Stimulated activated naive B cell treated with anti-CD40 and anti-IgM and Interleukin-4, amounts not matched to agents 10 μg/mL and 1 μg/mL and 100 μg/mL, for 72 hours (primary cell): ENCODE data around the gene PCID2.

Experiments
- ATAC-seq, 2 donors: fragments of 150-1000 bp; cut with Tn5 transposase; replicated peaks; 2 replicates each; pipeline ENCODE4 v1.10.0; 2021; ENCODE audit warnings: moderate library complexity in 1 of 2
- DNase-seq: peaks from one replicate; pipeline ENCODE4 v3.0.0; 2021
- H3K27ac Mint-ChIP-seq: one replicate; pipeline ENCODE4 v1.8.0; 2022; ENCODE audit warnings: mild to moderate bottlenecking, mixed read lengths
- H3K27me3 Mint-ChIP-seq, 2 donors: one replicate each; pipeline ENCODE4 v1.8.0; 2022; ENCODE audit warnings: mixed read lengths in 2 of 2
- H3K36me3 Mint-ChIP-seq, 2 donors: one replicate each; pipeline ENCODE4 v1.8.0; 2022; ENCODE audit warnings: mixed read lengths in 2 of 2, mild to moderate bottlenecking in 1 of 2
- H3K4me1 Mint-ChIP-seq, 2 donors: one replicate each; pipeline ENCODE4 v1.8.0; 2022; ENCODE audit warnings: mixed read lengths in 2 of 2, mild to moderate bottlenecking in 1 of 2
- H3K4me3 Mint-ChIP-seq, 2 donors: one replicate each; pipeline ENCODE4 v1.8.0; 2022; ENCODE audit warnings: mild to moderate bottlenecking in 2 of 2, mixed read lengths in 2 of 2, moderate library complexity in 1 of 2
- H3K9me3 Mint-ChIP-seq, 2 donors: one replicate each; pipeline ENCODE4 v1.8.0; 2022; ENCODE audit warnings: mixed read lengths in 2 of 2, mild to moderate bottlenecking in 1 of 2

The PCID2 gene

GRCh38 chr13:113187883-113188665, 20.4 kb downstream of the PCID2 start:
- no peak for DNase-seq
- H3K9me3 Mint-ChIP-seq: no peaks in the 10 kb centered on the region
- peaks cover 35 to 52% of the 10 kb centered on the region in 2 donors for H3K36me3 Mint-ChIP-seq
- H3K4me3 Mint-ChIP-seq: no peak overlapping the region
- peaks cover 6 to 8% of the 10 kb centered on the region in 2 donors for H3K4me1 Mint-ChIP-seq
- H3K27me3 Mint-ChIP-seq: no peaks in the 10 kb centered on the region
- no peak for ATAC-seq
- no peak overlapping the region for H3K27ac Mint-ChIP-seq

GRCh38 chr13:113187263-113187669, 21.2 kb downstream of the PCID2 start:
- ATAC-seq (no peak), DNase-seq (no peak)
- no peak overlapping the region for H3K4me3 Mint-ChIP-seq
- peaks cover 6 to 8% of the 10 kb centered on the region in 2 donors for H3K4me1 Mint-ChIP-seq
- H3K9me3 Mint-ChIP-seq: no peaks in the 10 kb centered on the region
- H3K27ac Mint-ChIP-seq: no peak overlapping the region
- no peaks in the 10 kb centered on the region for H3K27me3 Mint-ChIP-seq
- peaks cover 33 to 52% of the 10 kb centered on the region in 2 donors for H3K36me3 Mint-ChIP-seq

GRCh38 chr13:113186061-113186900, 22.2 kb downstream of the PCID2 start:
- H3K36me3 Mint-ChIP-seq: peaks cover 33 to 53% of the 10 kb centered on the region in 2 donors
- ATAC-seq (peak in 1 of 2 donors; percentile 12), DNase-seq (no peak)
- peaks cover 6 to 8% of the 10 kb centered on the region in 2 donors for H3K4me1 Mint-ChIP-seq
- H3K9me3 Mint-ChIP-seq: no peaks in the 10 kb centered on the region
- no peak overlapping the region for H3K4me3 Mint-ChIP-seq
- peak overlapping the region; percentile 15 for H3K27ac Mint-ChIP-seq
- no peaks in the 10 kb centered on the region for H3K27me3 Mint-ChIP-seq

GRCh38 chr13:113184568-113185440, 23.7 kb downstream of the PCID2 start:
- no peaks in the 10 kb centered on the region for H3K9me3 Mint-ChIP-seq
- no peak for DNase-seq
- peaks cover 6 to 8% of the 10 kb centered on the region in 2 donors for H3K4me1 Mint-ChIP-seq
- ATAC-seq: no peak
- peaks cover 40 to 58% of the 10 kb centered on the region in 2 donors for H3K36me3 Mint-ChIP-seq
- H3K27me3 Mint-ChIP-seq: no peaks in the 10 kb centered on the region
- no peak overlapping the region for H3K4me3 Mint-ChIP-seq
- no peak overlapping the region for H3K27ac Mint-ChIP-seq

GRCh38 chr13:113183450-113184129, 24.9 kb downstream of the PCID2 start:
- DNase-seq (no peak), ATAC-seq (no peak)
- Mint-ChIP-seq H3K27ac (no peak overlapping the region), H3K4me1 (peaks cover 6 to 8% of the 10 kb centered on the region in 2 donors), H3K9me3 (no peaks in the 10 kb centered on the region), H3K36me3 (peaks cover 33 to 52% of the 10 kb centered on the region in 2 donors), H3K27me3 (no peaks in the 10 kb centered on the region), H3K4me3 (no peak overlapping the region)

- no peak for DNase-seq
- H3K27ac Mint-ChIP-seq: no peak overlapping the region
- H3K36me3 Mint-ChIP-seq: peaks cover 26 to 46% of the 10 kb centered on the region in 2 donors
- H3K9me3 Mint-ChIP-seq: no peaks in the 10 kb centered on the region
- no peak for ATAC-seq
- H3K4me3 Mint-ChIP-seq: no peak overlapping the region
- H3K27me3 Mint-ChIP-seq: no peaks in the 10 kb centered on the region
- H3K4me1 Mint-ChIP-seq: peaks cover 6% of the 10 kb centered on the region in 2 donors
Measured at GRCh38 chr13:113182046-113182445, 26.4 kb downstream of the PCID2 start.

- H3K27ac Mint-ChIP-seq: no peak overlapping the region
- H3K4me1 Mint-ChIP-seq: peaks cover 0 to 2% of the 10 kb centered on the region in 2 donors
- H3K9me3 Mint-ChIP-seq: no peaks in the 10 kb centered on the region
- no peaks in the 10 kb centered on the region for H3K27me3 Mint-ChIP-seq
- no peak overlapping the region for H3K4me3 Mint-ChIP-seq
- peaks cover 36 to 50% of the 10 kb centered on the region in 2 donors for H3K36me3 Mint-ChIP-seq
- no peak for ATAC-seq
- no peak for DNase-seq
Measured at GRCh38 chr13:113179374-113180230, 28.9 kb downstream of the PCID2 start.

- H3K9me3 Mint-ChIP-seq: no peaks in the 10 kb centered on the region
- ATAC-seq (no peak), DNase-seq (no peak)
- peaks cover 38 to 55% of the 10 kb centered on the region in 2 donors for H3K36me3 Mint-ChIP-seq
- no peak overlapping the region for H3K27ac Mint-ChIP-seq
- H3K27me3 Mint-ChIP-seq: no peaks in the 10 kb centered on the region
- peaks cover 0 to 2% of the 10 kb centered on the region in 2 donors for H3K4me1 Mint-ChIP-seq
- no peak overlapping the region for H3K4me3 Mint-ChIP-seq
Measured at GRCh38 chr13:113178896-113179167, 29.6 kb downstream of the PCID2 start.

GRCh38 chr13:113178070-113178895, 30.2 kb downstream of the PCID2 start:
- ATAC-seq (no peak), DNase-seq (no peak)
- H3K27ac Mint-ChIP-seq: no peak overlapping the region
- no peak overlapping the region for H3K4me3 Mint-ChIP-seq
- peaks cover 0 to 2% of the 10 kb centered on the region in 2 donors for H3K4me1 Mint-ChIP-seq
- peaks cover 38 to 55% of the 10 kb centered on the region in 2 donors for H3K36me3 Mint-ChIP-seq
- no peaks in the 10 kb centered on the region for H3K27me3 Mint-ChIP-seq
- no peaks in the 10 kb centered on the region for H3K9me3 Mint-ChIP-seq

GRCh38 chr13:113176822-113177221, 31.6 kb downstream of the PCID2 start:
- H3K36me3 Mint-ChIP-seq: peaks cover 47 to 65% of the 10 kb centered on the region in 2 donors
- no peak for ATAC-seq

GRCh38 chr13:113176280-113176679, 32.2 kb downstream of the PCID2 start:
- no peaks in the 10 kb centered on the region for H3K9me3 Mint-ChIP-seq
- H3K36me3 Mint-ChIP-seq: peaks cover 52 to 68% of the 10 kb centered on the region in 2 donors
- ATAC-seq: no peak
- H3K4me1 Mint-ChIP-seq: peaks cover 0 to 2% of the 10 kb centered on the region in 2 donors
- peak overlapping the region; percentile 90 for H3K27ac Mint-ChIP-seq
- DNase-seq: no peak
- H3K27me3 Mint-ChIP-seq: no peaks in the 10 kb centered on the region
- no peak overlapping the region for H3K4me3 Mint-ChIP-seq

More at GRCh38 chr13:113176822-113177221, 31.6 kb downstream of the PCID2 start:
- H3K27me3 Mint-ChIP-seq: no peaks in the 10 kb centered on the region
- H3K9me3 Mint-ChIP-seq: no peaks in the 10 kb centered on the region
- H3K27ac Mint-ChIP-seq: no peak overlapping the region
- peaks cover 0 to 2% of the 10 kb centered on the region in 2 donors for H3K4me1 Mint-ChIP-seq
- H3K4me3 Mint-ChIP-seq: no peak overlapping the region
- no peak for DNase-seq

GRCh38 chr13:113172419-113172926, 36.0 kb downstream of the PCID2 start:
- no peak overlapping the region for H3K27ac Mint-ChIP-seq

More at GRCh38 chr13:113172419-113172926, 36.0 kb downstream of the PCID2 start:
- peaks cover 0 to 2% of the 10 kb centered on the region in 2 donors for H3K4me1 Mint-ChIP-seq
- DNase-seq: no peak
- H3K4me3 Mint-ChIP-seq: no peak overlapping the region
- H3K36me3 Mint-ChIP-seq: peaks cover 54 to 71% of the 10 kb centered on the region in 2 donors
- no peak for ATAC-seq
- H3K27me3 Mint-ChIP-seq: no peaks in the 10 kb centered on the region
- peaks cover 6 to 7% of the 10 kb centered on the region in 2 donors for H3K9me3 Mint-ChIP-seq
